ENCODE measurements around the gene HJURP.

The HJURP gene

DNA sequence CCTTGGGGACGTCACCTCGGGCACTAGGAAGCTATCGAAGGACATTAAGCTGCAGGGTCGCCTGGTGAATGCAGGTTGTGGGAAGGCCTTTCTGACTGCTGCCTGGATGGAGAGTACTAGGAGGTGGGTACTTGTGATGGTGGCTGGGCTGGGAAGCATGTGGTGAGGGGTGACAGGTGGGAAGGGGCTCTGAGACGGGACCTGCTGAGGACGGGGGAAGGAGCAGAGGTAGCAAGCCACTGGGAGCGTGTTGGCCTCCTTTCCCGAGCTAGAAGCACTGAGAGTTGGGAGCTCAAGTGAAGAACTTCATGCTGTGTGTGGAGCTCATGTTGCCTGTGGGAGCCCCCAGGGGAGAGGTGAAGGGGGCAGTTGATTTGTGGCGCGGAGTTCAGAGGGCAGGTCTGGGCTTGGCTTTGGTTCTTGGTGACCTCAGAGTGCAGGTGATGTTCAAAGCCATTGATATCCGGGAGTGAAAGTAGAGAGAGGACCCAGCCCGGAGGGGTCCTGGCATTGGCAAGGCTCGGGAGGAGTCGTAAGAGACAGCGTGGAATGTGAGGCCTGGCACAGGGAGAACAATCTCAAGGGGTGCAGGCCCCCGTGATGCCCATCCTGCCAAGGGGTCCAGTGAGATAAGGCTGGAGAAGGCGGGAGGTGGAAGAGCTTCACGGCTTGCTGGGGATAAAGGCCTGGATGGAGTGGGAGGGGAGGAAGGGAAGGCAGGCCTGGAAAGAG, 63.0 kb downstream of the HJURP start:
- DNase-seq: no peak

- DNase-seq: no peak
Measured at GRCh38 chr2:233789554-233789953, 64.8 kb downstream of the HJURP start.

Measured in NCI-H2081 (cell line).